ENCODE data around the gene EIF4E3. TPM values are rescaled to one million over a fixed set of nuclear protein-coding genes. Genes with fewer than 3 reads are reported as not detected.

The EIF4E3 gene
- total and polyA plus RNA-seq, 10 of the 15 experiments (the other 5 are each of a cell fraction or from before 2014, with no cell fraction given): 0.05 to 0.38 (median 0.16) TPM; not detected in 1

GRCh38 chr3:71771884-71772283 is 46.7 kb upstream of the EIF4E3 start:
- H3K4me2 ChIP-seq (ENCODE audit: control insufficient read depth, insufficient read depth): no peak overlapping the region
- H3K4me1 ChIP-seq (ENCODE audit: control insufficient read depth, insufficient read depth, low read length): no peaks in the 10 kb centered on the region
- in situ Hi-C loops (cut with MboI): no loop called here
- H3K36me3 ChIP-seq (ENCODE audit: control insufficient read depth in 2 of 2, insufficient read depth in 2 of 2, low read length in 1 of 2): no peaks in the 10 kb centered on the region
- no peaks in the 10 kb centered on the region; a peak in 1 of 4 replicates for H3K27me3 ChIP-seq (replicated peaks in 1 of 2; ENCODE audit: control insufficient read depth in 2 of 2, insufficient read depth in 2 of 2, low read length in 1 of 2)
- H4K20me1 ChIP-seq (ENCODE audit: control insufficient read depth, insufficient read depth): no peaks in the 10 kb centered on the region
- H3K79me2 ChIP-seq (ENCODE audit: control insufficient read depth, insufficient read depth, low read length): no peaks in the 10 kb centered on the region
- intact Hi-C loops (cut with micrococcal nuclease; ENCODE audit: unreplicated experiment): no loop called here
- H3K9ac ChIP-seq (ENCODE audit: control insufficient read depth, insufficient read depth, low read length): no peak overlapping the region
- SMC1A ChIA-PET (ENCODE audit: uncharacterized antibody, unreplicated experiment): no interaction called here
- no peak overlapping the region for H3K27ac ChIP-seq (ENCODE audit: control insufficient read depth, insufficient read depth)
- FAIRE-seq (no peak), ATAC-seq (no peak), DNase-seq (ENCODE audit: low read depth, low spot score) (no peak)
- RAD21 ChIA-PET (ENCODE audit: unreplicated experiment): no interaction called here
- no peak overlapping the region for H2AFZ ChIP-seq (ENCODE audit: control insufficient read depth, low read depth, low read length)
- WGBS (ENCODE audit: insufficient coverage, insufficient replicate concordance, low lambda C conversion rate, missing lambda C conversion rate): 71% methylated on average over 1 of the region's 1 CpG
- POLR2A ChIA-PET: no interaction called here
- TF ChIP-seq STAT1 (conservative IDR thresholded peaks at IDR 0.05): no peak
- TF ChIP-seq IKZF2 (IDR thresholded peaks at IDR 0.05): no peak
- no peak for TF ChIP-seq CUX1 (IDR thresholded peaks at IDR 0.05; ENCODE audit: insufficient replicate concordance, low read depth, low read length)
- no peak for TF ChIP-seq ELK1 (IDR thresholded peaks at IDR 0.05; ENCODE audit: low read depth, low read length)
- TF ChIP-seq SKIL (IDR thresholded peaks at IDR 0.05; ENCODE audit: low read depth, poor library complexity, severe bottlenecking): no peak
- no peak for TF ChIP-seq RBBP5 (conservative IDR thresholded peaks at IDR 0.05)
- TF ChIP-seq STAT3 (IDR thresholded peaks at IDR 0.05; ENCODE audit: low read depth, low read length): no peak
- CTCF ChIA-PET: interaction anchor here (1.4 kb wide), 1 partner anchor 9 kb away, joined by 4 read pairs; no protein-coding TSS in a partner anchor
- H3K9me3 ChIP-seq (replicated peaks; ENCODE audit: control insufficient read depth, insufficient read depth, low read length): no peaks in the 10 kb centered on the region
- BruUV-seq (replicated peaks): no TSS peak
- H3K4me3 ChIP-seq: no peak overlapping the region

All from GM12878 (cell line).